Body of pancreas (tissue), 4 donors: ENCODE measurements around the gene APCDD1.

Source experiments
- POLR2A ChIP-seq, 3 donors: fragments of 450-650 bp; IDR thresholded peaks; one replicate each; pipeline ENCODE4 v1.6.1; 2016; ENCODE audit warnings: antibody characterized with exemption in 3 of 3, mild to moderate bottlenecking in 2 of 3
- TF ChIP-seq, protein P1 (sequence below), 7 experiments: fragments of 450-650 bp in 4 of 7; fragments of 200-600 bp in 3 of 7; sonication (generic) in 3 of 7; IDR thresholded peaks; one replicate each; pipeline ENCODE4 v1.5.1; 2016 to 2019; ENCODE audit warnings: antibody characterized with exemption in 7 of 7

DNA sequence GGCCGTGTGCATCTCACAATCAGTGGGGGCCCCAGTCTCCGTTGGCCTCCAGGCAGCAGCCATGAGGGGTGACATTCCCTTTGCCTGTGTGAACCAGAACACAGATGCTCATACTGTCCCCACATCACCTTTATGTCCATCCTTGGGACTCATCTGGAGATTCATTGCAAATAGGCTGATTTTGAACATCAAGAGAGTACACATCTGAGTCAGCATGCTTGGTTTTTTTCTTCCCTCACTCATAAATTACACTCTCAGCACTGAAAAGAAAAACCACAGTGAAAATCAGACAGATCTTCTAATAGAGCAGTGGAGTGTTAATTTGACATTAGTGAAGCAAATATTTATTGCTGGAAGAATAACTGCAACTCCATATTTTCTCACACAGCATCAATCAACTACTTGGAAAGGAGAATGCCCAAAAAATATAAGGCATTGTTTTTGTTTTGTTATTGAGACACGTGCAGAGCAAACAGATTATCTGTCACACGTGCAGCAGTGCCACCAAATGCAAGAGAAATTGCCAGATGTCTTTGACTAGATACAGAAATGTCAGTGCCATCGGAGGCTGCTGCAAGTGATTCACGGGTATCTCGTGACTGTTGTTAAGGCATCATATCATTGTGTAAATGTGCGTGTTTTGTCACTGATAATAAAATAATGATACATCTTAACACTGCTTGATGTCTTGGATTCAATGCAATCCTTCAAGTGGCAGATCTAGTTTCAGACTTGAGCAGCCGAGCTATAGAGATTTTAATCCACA lies 10.9 kb downstream of the APCDD1 start:
- TF ChIP-seq POLR2A (IDR thresholded peaks at IDR 0.05): no peak
- TF ChIP-seq, protein P1, sequence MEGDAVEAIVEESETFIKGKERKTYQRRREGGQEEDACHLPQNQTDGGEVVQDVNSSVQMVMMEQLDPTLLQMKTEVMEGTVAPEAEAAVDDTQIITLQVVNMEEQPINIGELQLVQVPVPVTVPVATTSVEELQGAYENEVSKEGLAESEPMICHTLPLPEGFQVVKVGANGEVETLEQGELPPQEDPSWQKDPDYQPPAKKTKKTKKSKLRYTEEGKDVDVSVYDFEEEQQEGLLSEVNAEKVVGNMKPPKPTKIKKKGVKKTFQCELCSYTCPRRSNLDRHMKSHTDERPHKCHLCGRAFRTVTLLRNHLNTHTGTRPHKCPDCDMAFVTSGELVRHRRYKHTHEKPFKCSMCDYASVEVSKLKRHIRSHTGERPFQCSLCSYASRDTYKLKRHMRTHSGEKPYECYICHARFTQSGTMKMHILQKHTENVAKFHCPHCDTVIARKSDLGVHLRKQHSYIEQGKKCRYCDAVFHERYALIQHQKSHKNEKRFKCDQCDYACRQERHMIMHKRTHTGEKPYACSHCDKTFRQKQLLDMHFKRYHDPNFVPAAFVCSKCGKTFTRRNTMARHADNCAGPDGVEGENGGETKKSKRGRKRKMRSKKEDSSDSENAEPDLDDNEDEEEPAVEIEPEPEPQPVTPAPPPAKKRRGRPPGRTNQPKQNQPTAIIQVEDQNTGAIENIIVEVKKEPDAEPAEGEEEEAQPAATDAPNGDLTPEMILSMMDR (IDR thresholded peaks at IDR 0.05): no peak
